Neural cell (in vitro differentiated cells): Measurements from ENCODE around the gene CACNA1A. TPM values are rescaled to one million over a fixed set of nuclear protein-coding genes. Genes with fewer than 3 reads are reported as not detected.

Experiments used
- H2AFZ ChIP-seq: fragments of 200-600, 300-800 bp; sonication (generic), shearing (Covaris generic); 2 replicates; pipeline ENCODE4 v1.6.0; 2014; ENCODE audit warnings: low read depth, mild to moderate bottlenecking, antibody characterized with exemption, low read length, moderate library complexity
- H3F3A ChIP-seq: fragments of 200-600 bp; shearing (Covaris generic); 2 replicates; pipeline ENCODE4 v1.6.1; 2016; ENCODE audit warnings: mild to moderate bottlenecking, moderate library complexity, mixed read lengths, antibody characterized with exemption, low read length; ENCODE audit not compliant: insufficient read depth, poor library complexity, severe bottlenecking
- H3K27ac ChIP-seq: fragments of 200-600, 300-800 bp; sonication (generic), shearing (Covaris generic); 2 replicates; pipeline ENCODE4 v1.5.1; 2014; ENCODE audit warnings: mild to moderate bottlenecking, low read length, moderate library complexity
- H3K27me3 ChIP-seq: fragments of 300-800, 200-600 bp; sonication (generic), shearing (Covaris generic); 2 replicates; pipeline ENCODE4 v1.6.0; 2014; ENCODE audit warnings: mild to moderate bottlenecking, low read depth, low read length, moderate library complexity; ENCODE audit not compliant: insufficient read depth
- H3K36me3 ChIP-seq: fragments of 300-800, 200-600 bp; sonication (generic), shearing (Covaris generic); 2 replicates; pipeline ENCODE4 v1.5.1; 2014; ENCODE audit warnings: mild to moderate bottlenecking, antibody characterized with exemption, low read length, moderate library complexity; ENCODE audit not compliant: insufficient read depth
- H3K4me2 ChIP-seq: fragments of 300-800, 200-600 bp; sonication (generic), shearing (Covaris generic); 2 replicates; pipeline ENCODE4 v1.6.0; 2014; ENCODE audit warnings: mild to moderate bottlenecking, low read length
- H3K4me3 ChIP-seq: fragments of 300-800, 200-600 bp; sonication (generic), shearing (Covaris generic); 2 replicates; pipeline ENCODE4 v1.5.1; 2014; ENCODE audit warnings: mild to moderate bottlenecking, low read length, moderate library complexity
- H3K79me2 ChIP-seq: fragments of 200-600 bp; shearing (Covaris generic); replicated peaks from 2 replicates; pipeline ENCODE4 v1.6.0; 2014; ENCODE audit warnings: mild to moderate bottlenecking, low read length, moderate library complexity; ENCODE audit not compliant: insufficient read depth
- H3K9ac ChIP-seq: fragments of 300-800, 200-600 bp; sonication (generic), shearing (Covaris generic); 2 replicates; pipeline ENCODE4 v1.6.1; 2016; ENCODE audit warnings: mild to moderate bottlenecking, low read length, mixed read lengths
- H3K9me2 ChIP-seq: fragments of 200-600 bp; shearing (Covaris generic); 2 replicates; pipeline ENCODE4 v1.6.1; 2016; ENCODE audit warnings: mild to moderate bottlenecking, low read length, mixed read lengths; ENCODE audit not compliant: insufficient read depth
- H3K9me3 ChIP-seq: fragments of 200-600, 300-800 bp; sonication (generic), shearing (Covaris generic); 2 replicates; pipeline ENCODE4 v1.6.1; 2016; ENCODE audit warnings: mild to moderate bottlenecking, mixed run types, low read length, moderate library complexity, mixed read lengths
- H4K20me1 ChIP-seq: fragments of 200-600 bp; shearing (Covaris generic); 2 replicates; pipeline ENCODE4 v1.6.1; 2016; ENCODE audit warnings: mild to moderate bottlenecking, mixed run types; ENCODE audit not compliant: insufficient read depth
- EP300 ChIP-seq: fragments of 450-650 bp; conservative IDR thresholded peaks from 2 replicates; pipeline ENCODE4 v1.6.1; 2014; ENCODE audit warnings: antibody characterized with exemption, mild to moderate bottlenecking, moderate library complexity; ENCODE audit not compliant: poor library complexity, severe bottlenecking
- EZH2 ChIP-seq: fragments of 200-600, 300-800 bp; shearing (Covaris generic), sonication (generic); IDR thresholded peaks from 2 replicates; pipeline ENCODE4 v1.6.1; 2014; ENCODE audit warnings: antibody characterized with exemption, low read length, borderline replicate concordance, mild to moderate bottlenecking; ENCODE audit not compliant: insufficient read depth, poor library complexity, severe bottlenecking
- MXI1 ChIP-seq: fragments of 450-650 bp; conservative IDR thresholded peaks from 2 replicates; pipeline ENCODE4 v1.6.1; 2014; ENCODE audit warnings: antibody characterized with exemption, mild to moderate bottlenecking; ENCODE audit not compliant: poor library complexity, severe bottlenecking
- POLR2AphosphoS5 ChIP-seq: IDR thresholded peaks from 2 replicates; pipeline ENCODE4 v1.6.1; 2012
- RAD21 ChIP-seq: fragments of 450-650 bp; conservative IDR thresholded peaks from 2 replicates; pipeline ENCODE4 v1.6.1; 2014; ENCODE audit warnings: antibody characterized with exemption, mild to moderate bottlenecking, moderate library complexity
- REST ChIP-seq: IDR thresholded peaks from 2 replicates; pipeline ENCODE4 v1.6.1; 2012; ENCODE audit warnings: borderline replicate concordance
- SMC3 ChIP-seq: fragments of 450-650 bp; conservative IDR thresholded peaks from 2 replicates; pipeline ENCODE4 v1.6.1; 2014; ENCODE audit warnings: antibody characterized with exemption, mild to moderate bottlenecking, moderate library complexity; ENCODE audit not compliant: poor library complexity
- TAF1 ChIP-seq: IDR thresholded peaks from 2 replicates; pipeline ENCODE4 v1.6.1; 2012; ENCODE audit warnings: low read depth
- polyA plus RNA-seq: library from polyadenylated mRNA; depleted of rRNA; stranded (reverse); fragments of >200 nt; gene quantifications from 2 replicates; pipeline ENCODE4 v1.2.3, GENCODE V29; 2014
- TF ChIP-seq, protein P1 (sequence below): fragments of 450-650 bp; IDR thresholded peaks from 2 replicates; pipeline ENCODE4 v1.5.1; 2014; ENCODE audit warnings: antibody characterized with exemption, mild to moderate bottlenecking, moderate library complexity; ENCODE audit not compliant: poor library complexity, severe bottlenecking

Gene CACNA1A
- polyA plus RNA-seq, 1 donor from 2014 or later, result 6.9 TPM

DNA sequence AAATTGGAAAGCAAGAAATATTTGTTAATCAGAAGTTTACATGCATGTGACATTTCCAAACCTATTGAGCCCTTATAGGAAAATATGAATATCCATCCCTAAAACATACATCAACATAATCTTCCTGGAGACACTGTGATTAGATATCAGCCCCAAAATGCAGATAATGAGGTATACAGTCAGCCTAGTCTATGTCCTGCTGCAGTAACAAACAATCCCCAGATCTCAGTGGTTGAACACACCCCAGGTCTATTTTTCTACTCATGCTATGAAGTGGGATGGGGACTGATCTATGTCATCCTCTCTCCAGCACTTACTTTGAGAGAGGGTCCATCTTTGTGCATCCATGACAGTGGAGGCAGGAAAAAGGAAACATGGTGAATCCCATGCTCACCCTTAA, 31.2 kb downstream of the CACNA1A start:
- Histone ChIP-seq H3K36me3 (no peaks in the 10 kb centered on the region), H3K4me3 (no peak overlapping the region), H4K20me1 (no peaks in the 10 kb centered on the region), H3K27me3 (no peaks in the 10 kb centered on the region), H3F3A (no peaks in the 10 kb centered on the region), H3K9ac (no peak overlapping the region), H3K27ac (no peak overlapping the region), H3K4me2 (no peak overlapping the region), H2AFZ (no peak overlapping the region), H3K79me2 (no peaks in the 10 kb centered on the region), H3K9me2 (no peaks in the 10 kb centered on the region), H3K9me3 (no peaks in the 10 kb centered on the region)
- TF ChIP-seq POLR2AphosphoS5 (no peak), EP300 (no peak)

DNA sequence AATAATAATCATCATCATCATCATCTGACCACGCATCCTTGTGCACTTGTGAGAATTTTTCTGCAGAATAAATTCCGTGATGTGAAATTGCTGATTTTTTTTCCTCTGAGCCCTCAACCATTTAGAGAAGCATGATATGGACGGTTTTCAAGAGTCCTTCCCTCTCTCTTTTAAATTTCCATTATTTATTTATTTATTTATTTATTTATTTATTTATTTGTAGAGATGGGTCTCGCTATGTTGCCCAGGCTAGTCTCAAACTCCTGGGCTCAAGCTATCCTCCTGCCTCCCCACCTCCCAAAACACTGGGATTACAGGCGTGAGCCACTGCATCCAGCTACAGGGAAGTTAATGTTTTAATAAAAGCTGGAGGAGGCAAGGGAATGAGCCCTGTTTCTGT, 39.6 kb downstream of the CACNA1A start:
- TF ChIP-seq SMC3 (no peak), TAF1 (no peak), MXI1 (no peak), POLR2AphosphoS5 (no peak), REST (no peak), EP300 (no peak), RAD21 (no peak), EZH2 (no peak)
- TF ChIP-seq, protein P1, sequence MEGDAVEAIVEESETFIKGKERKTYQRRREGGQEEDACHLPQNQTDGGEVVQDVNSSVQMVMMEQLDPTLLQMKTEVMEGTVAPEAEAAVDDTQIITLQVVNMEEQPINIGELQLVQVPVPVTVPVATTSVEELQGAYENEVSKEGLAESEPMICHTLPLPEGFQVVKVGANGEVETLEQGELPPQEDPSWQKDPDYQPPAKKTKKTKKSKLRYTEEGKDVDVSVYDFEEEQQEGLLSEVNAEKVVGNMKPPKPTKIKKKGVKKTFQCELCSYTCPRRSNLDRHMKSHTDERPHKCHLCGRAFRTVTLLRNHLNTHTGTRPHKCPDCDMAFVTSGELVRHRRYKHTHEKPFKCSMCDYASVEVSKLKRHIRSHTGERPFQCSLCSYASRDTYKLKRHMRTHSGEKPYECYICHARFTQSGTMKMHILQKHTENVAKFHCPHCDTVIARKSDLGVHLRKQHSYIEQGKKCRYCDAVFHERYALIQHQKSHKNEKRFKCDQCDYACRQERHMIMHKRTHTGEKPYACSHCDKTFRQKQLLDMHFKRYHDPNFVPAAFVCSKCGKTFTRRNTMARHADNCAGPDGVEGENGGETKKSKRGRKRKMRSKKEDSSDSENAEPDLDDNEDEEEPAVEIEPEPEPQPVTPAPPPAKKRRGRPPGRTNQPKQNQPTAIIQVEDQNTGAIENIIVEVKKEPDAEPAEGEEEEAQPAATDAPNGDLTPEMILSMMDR, result no peak
- no peaks in the 10 kb centered on the region for H3F3A ChIP-seq
- no peaks in the 10 kb centered on the region for H3K9me2 ChIP-seq
- no peaks in the 10 kb centered on the region for H3K27me3 ChIP-seq
- no peak overlapping the region for H2AFZ ChIP-seq
- no peak overlapping the region for H3K4me3 ChIP-seq
- no peaks in the 10 kb centered on the region for H3K9me3 ChIP-seq
- no peaks in the 10 kb centered on the region for H3K79me2 ChIP-seq
- no peak overlapping the region for H3K9ac ChIP-seq
- H3K27ac ChIP-seq, result no peak overlapping the region
- no peaks in the 10 kb centered on the region for H3K36me3 ChIP-seq
- H3K4me2 ChIP-seq, result no peak overlapping the region
- no peaks in the 10 kb centered on the region for H4K20me1 ChIP-seq

DNA sequence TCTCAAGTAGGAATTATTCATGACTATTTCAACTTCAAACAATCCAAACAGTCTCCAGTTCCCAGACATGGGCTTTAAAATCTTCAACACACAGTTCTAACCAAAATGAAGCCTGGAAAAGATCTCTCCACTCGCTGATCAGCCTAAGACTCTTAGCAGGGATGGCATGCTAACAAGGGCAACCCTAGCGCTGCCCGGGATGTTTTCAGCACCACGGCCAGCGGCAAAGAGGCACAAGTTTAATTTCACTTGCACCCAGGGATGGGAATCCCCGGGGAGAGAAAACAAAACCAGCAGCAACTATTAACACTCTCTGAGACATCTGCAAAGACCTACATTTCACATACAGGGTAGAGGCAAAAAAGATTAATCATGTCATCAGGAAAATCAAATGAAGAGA, 43.0 kb downstream of the CACNA1A start:
- TF ChIP-seq POLR2AphosphoS5 (no peak), REST (peak; percentile 73)
- Histone ChIP-seq H3K9ac (no peak overlapping the region), H3K27ac (no peak overlapping the region)

More for the DNA sequence above, 43.0 kb downstream of the CACNA1A start:
- no peaks in the 10 kb centered on the region for H4K20me1 ChIP-seq
- no peaks in the 10 kb centered on the region for H3K36me3 ChIP-seq
- no peaks in the 10 kb centered on the region for H3F3A ChIP-seq
- H3K4me3 ChIP-seq, result no peak overlapping the region
- no peak overlapping the region for H2AFZ ChIP-seq
- no peaks in the 10 kb centered on the region for H3K9me3 ChIP-seq
- H3K27me3 ChIP-seq, result no peaks in the 10 kb centered on the region
- H3K9me2 ChIP-seq, result no peaks in the 10 kb centered on the region
- no peaks in the 10 kb centered on the region for H3K79me2 ChIP-seq
- H3K4me2 ChIP-seq, result no peak overlapping the region
